ENCODE results near the gene AKAP9. TPM values are rescaled to one million over a fixed set of nuclear protein-coding genes. Genes with fewer than 3 reads are reported as not detected.
"Not testable (repeated sequence)": the region's sequence is repeated elsewhere in the genome, so short reads cannot be mapped to it uniquely, and the experiment has no call there.

AKAP9 gene
- total RNA-seq, 1 experiment from 2014 or later: 62.6 TPM

DNA sequence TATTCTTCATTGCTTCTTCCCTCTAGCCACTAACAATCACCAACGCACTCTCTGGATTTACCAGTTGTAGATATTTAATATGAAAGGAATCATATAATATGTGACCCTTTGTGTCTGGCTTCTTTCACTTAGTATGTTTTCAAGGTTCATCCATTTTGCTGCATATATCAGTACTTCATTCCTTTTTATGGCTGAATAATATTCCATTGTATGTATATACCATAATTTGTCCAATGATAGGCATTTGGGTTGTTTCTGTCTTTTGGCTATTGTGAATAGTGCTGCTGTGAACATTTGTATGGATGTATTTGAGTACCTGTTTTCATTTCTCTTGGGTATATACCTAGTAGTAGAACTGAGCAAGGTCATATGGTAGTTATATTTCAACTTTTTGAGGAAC lies 7.3 kb downstream of the AKAP9 start:
- CTCF ChIA-PET: no interaction called here
- no peak for DNase-seq (ENCODE audit: low spot score)
- no peaks in the 10 kb centered on the region for H3K27me3 ChIP-seq (replicated peaks; ENCODE audit: insufficient read depth, low read depth, low read length, poor library complexity)
- peaks cover 14% of the 10 kb centered on the region for H3K4me1 ChIP-seq (ENCODE audit: insufficient read depth, low read length, poor library complexity, severe bottlenecking)
- no TSS peak for BruUV-seq (replicated peaks)
- no peaks in the 10 kb centered on the region for H3K36me3 ChIP-seq (ENCODE audit: insufficient read depth, low read length, poor library complexity, severe bottlenecking)
- no peaks in the 10 kb centered on the region for H3K9me3 ChIP-seq (ENCODE audit: low read depth, low read length, poor library complexity, severe bottlenecking)
- intact Hi-C loops (cut with micrococcal nuclease; ENCODE audit: unreplicated experiment): no loop called here
- no peak for TF ChIP-seq EZH2 (IDR thresholded peaks at IDR 0.05; ENCODE audit: borderline replicate concordance, low read depth, low read length, poor library complexity, severe bottlenecking)
- TF ChIP-seq, protein P1, sequence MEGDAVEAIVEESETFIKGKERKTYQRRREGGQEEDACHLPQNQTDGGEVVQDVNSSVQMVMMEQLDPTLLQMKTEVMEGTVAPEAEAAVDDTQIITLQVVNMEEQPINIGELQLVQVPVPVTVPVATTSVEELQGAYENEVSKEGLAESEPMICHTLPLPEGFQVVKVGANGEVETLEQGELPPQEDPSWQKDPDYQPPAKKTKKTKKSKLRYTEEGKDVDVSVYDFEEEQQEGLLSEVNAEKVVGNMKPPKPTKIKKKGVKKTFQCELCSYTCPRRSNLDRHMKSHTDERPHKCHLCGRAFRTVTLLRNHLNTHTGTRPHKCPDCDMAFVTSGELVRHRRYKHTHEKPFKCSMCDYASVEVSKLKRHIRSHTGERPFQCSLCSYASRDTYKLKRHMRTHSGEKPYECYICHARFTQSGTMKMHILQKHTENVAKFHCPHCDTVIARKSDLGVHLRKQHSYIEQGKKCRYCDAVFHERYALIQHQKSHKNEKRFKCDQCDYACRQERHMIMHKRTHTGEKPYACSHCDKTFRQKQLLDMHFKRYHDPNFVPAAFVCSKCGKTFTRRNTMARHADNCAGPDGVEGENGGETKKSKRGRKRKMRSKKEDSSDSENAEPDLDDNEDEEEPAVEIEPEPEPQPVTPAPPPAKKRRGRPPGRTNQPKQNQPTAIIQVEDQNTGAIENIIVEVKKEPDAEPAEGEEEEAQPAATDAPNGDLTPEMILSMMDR (conservative IDR thresholded peaks at IDR 0.05; ENCODE audit: low read depth, low read length): no peak
- no peak overlapping the region for H3K4me3 ChIP-seq (ENCODE audit: low read depth, low read length, poor library complexity, severe bottlenecking)
- POLR2A ChIA-PET (ENCODE audit: low non-redundant PET): no interaction called here
- H3K27ac ChIP-seq (ENCODE audit: low read depth, low read length, poor library complexity, severe bottlenecking): no peak overlapping the region

DNA sequence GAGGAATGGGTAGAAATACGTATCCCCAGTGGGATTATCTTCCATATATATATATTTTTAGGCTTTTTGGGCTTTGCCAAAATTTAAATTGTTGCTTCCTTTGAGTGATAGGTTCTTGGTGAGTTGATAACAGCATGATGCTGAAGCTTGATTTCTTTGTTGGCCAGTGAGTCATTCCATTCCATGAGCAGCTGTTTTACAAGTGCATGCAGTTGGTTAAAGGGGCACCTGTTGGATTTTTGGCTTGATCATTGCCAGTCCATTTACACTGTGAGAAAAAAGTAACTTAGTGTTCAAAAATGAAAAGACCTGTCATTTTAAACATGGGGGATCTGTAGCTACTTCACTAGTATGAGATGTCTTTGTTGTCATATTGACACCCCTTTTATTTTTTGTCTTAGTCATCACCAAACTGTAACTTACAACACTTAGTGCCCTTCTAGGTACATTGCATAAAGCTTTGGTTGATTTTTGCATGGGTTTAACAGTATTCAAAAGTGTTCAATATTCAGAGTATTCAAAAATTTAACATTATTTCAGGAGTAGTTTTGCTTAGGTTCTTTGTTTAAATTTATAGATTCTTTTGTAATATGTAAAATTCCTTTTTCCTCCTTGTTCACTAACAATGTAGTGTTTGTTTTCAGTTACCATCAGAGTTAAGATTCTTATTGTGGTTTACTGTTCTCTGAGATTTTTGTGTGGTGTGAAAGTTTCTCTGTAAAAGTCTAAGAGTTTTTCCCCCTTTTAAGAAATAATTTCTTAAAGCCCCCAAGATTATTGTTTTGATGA lies 8.8 kb downstream of the AKAP9 start:
- CTCF ChIA-PET: no interaction called here
- Histone ChIP-seq H3K36me3 (ENCODE audit: insufficient read depth, low read length, poor library complexity, severe bottlenecking) (no peaks in the 10 kb centered on the region), H3K27me3 (replicated peaks; ENCODE audit: insufficient read depth, low read depth, low read length, poor library complexity) (no peaks in the 10 kb centered on the region), H3K27ac (ENCODE audit: low read depth, low read length, poor library complexity, severe bottlenecking) (no peak overlapping the region), H3K4me3 (ENCODE audit: low read depth, low read length, poor library complexity, severe bottlenecking) (no peak overlapping the region), H3K9me3 (ENCODE audit: low read depth, low read length, poor library complexity, severe bottlenecking) (no peaks in the 10 kb centered on the region), H3K4me1 (ENCODE audit: insufficient read depth, low read length, poor library complexity, severe bottlenecking) (peaks cover 11% of the 10 kb centered on the region)
- POLR2A ChIA-PET (ENCODE audit: low non-redundant PET): interaction anchor here (0.5 kb wide), 1 partner anchor 8 kb away, joined by 3 read pairs; no protein-coding TSS in a partner anchor
- intact Hi-C loops (cut with micrococcal nuclease; ENCODE audit: unreplicated experiment): no loop called here
- peak; percentile 56 for DNase-seq (ENCODE audit: low spot score)
- TF ChIP-seq, protein P1 (conservative IDR thresholded peaks at IDR 0.05; ENCODE audit: low read depth, low read length): no peak
- TF ChIP-seq EZH2 (IDR thresholded peaks at IDR 0.05; ENCODE audit: borderline replicate concordance, low read depth, low read length, poor library complexity, severe bottlenecking): no peak
- BruUV-seq (replicated peaks): no TSS peak

DNA sequence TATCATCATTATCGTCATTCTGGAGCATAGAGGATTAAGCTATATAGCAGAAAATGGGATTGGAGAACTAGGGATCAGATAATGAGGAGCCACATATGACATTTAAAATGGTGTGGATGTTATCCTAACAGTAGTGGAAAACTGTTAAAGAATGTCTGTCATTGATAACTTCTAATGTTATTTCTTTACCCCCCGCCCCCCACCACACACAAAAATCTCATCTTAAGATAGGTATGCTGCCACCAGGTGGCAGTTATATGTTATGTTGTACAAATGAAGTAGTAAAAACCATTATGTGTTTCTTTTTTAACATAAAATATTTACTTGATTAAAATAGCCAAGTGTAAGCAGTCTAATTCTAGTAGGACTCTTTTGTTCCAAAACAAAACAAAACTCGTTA lies 13.0 kb downstream of the AKAP9 start:
- Histone ChIP-seq H3K27ac (ENCODE audit: low read depth, low read length, poor library complexity, severe bottlenecking) (no peak overlapping the region), H3K27me3 (replicated peaks; ENCODE audit: insufficient read depth, low read depth, low read length, poor library complexity) (no peaks in the 10 kb centered on the region), H3K9me3 (ENCODE audit: low read depth, low read length, poor library complexity, severe bottlenecking) (peaks cover 18% of the 10 kb centered on the region), H3K36me3 (ENCODE audit: insufficient read depth, low read length, poor library complexity, severe bottlenecking) (no peaks in the 10 kb centered on the region), H3K4me3 (ENCODE audit: low read depth, low read length, poor library complexity, severe bottlenecking) (no peak overlapping the region), H3K4me1 (ENCODE audit: insufficient read depth, low read length, poor library complexity, severe bottlenecking) (peaks cover 5% of the 10 kb centered on the region)
- CTCF ChIA-PET: no interaction called here
- intact Hi-C loops (cut with micrococcal nuclease; ENCODE audit: unreplicated experiment): no loop called here
- no peak for TF ChIP-seq EZH2 (IDR thresholded peaks at IDR 0.05; ENCODE audit: borderline replicate concordance, low read depth, low read length, poor library complexity, severe bottlenecking)
- TF ChIP-seq, protein P1 (conservative IDR thresholded peaks at IDR 0.05; ENCODE audit: low read depth, low read length): peak; percentile 54
- POLR2A ChIA-PET (ENCODE audit: low non-redundant PET): no interaction called here
- no TSS peak for BruUV-seq (replicated peaks)
- DNase-seq (ENCODE audit: low spot score): no peak

DNA sequence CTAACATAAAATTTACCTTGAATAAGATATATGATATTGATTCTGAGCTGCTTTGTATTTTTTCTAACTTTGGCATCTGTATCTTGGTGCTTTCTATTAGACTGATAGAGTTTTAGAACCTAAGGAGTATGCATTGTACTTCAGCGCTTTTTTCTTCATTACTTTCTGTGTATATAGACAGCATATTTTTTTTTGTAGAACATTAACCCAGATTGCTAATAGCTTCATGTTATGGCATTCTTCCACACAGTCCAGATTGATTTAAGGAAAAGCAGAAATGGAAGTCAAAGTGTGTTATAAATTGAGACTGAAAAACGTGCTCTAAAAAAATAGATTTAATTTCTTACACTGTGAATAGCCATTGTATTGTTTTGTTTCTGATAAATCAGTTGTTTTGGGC lies 15.8 kb downstream of the AKAP9 start:
- H3K4me3 ChIP-seq (ENCODE audit: low read depth, low read length, poor library complexity, severe bottlenecking); CTCF ChIA-PET; H3K27ac ChIP-seq (ENCODE audit: low read depth, low read length, poor library complexity, severe bottlenecking); intact Hi-C loops (cut with micrococcal nuclease; ENCODE audit: unreplicated experiment); BruUV-seq (replicated peaks); H3K4me1 ChIP-seq (ENCODE audit: insufficient read depth, low read length, poor library complexity, severe bottlenecking); H3K27me3 ChIP-seq (replicated peaks; ENCODE audit: insufficient read depth, low read depth, low read length, poor library complexity); POLR2A ChIA-PET (ENCODE audit: low non-redundant PET); H3K36me3 ChIP-seq (ENCODE audit: insufficient read depth, low read length, poor library complexity, severe bottlenecking); DNase-seq (ENCODE audit: low spot score): not testable (repeated sequence)
- peaks cover 18% of the 10 kb centered on the region for H3K9me3 ChIP-seq (ENCODE audit: low read depth, low read length, poor library complexity, severe bottlenecking)

All from A673 (cell line).